Brain microvascular endothelial cell (primary cell): ENCODE results near the gene FLCN.
A peak's percentile ranks its signal among the peaks of the same experiment; 100 is the strongest.
"Not testable (repeated sequence)": the region's sequence is repeated elsewhere in the genome, so short reads cannot be mapped to it uniquely, and the experiment has no call there.

ENCODE experiments used
- DNase-seq: peaks from one replicate; pipeline ENCODE4 v3.0.0-alpha.2; 2020
- H3K27ac ChIP-seq: fragments of 250-450 bp; sonication (Bioruptor Pico); 2 replicates; pipeline ENCODE4 v1.5.1; 2020; ENCODE audit warnings: mild to moderate bottlenecking, moderate library complexity
- H3K27me3 ChIP-seq: fragments of 250-450 bp; sonication (Bioruptor Pico); replicated peaks from 2 replicates; pipeline ENCODE4 v1.5.1; 2020; ENCODE audit warnings: mild to moderate bottlenecking
- H3K36me3 ChIP-seq: fragments of 250-450 bp; sonication (Bioruptor Pico); replicated peaks from 2 replicates; pipeline ENCODE4 v1.5.1; 2020; ENCODE audit warnings: mild to moderate bottlenecking
- H3K4me3 ChIP-seq: 2 replicates; pipeline ENCODE4 v1.5.1; 2011; ENCODE audit warnings: low read depth, mild to moderate bottlenecking, control low read depth, low read length, moderate library complexity
- CTCF ChIP-seq: IDR thresholded peaks from 2 replicates; pipeline ENCODE4 v1.5.1; 2011; ENCODE audit warnings: low read depth, mild to moderate bottlenecking, moderate library complexity, low read length, control low read depth, inconsistent platforms; ENCODE audit errors: missing control alignments
- in situ Hi-C: cut with HindIII; loops from 2 replicates; pipeline ENCODE4 v1.10.0; 2017; ENCODE audit warnings: low sequenced_read_pairs, low pct_ligation_motif_present

Gene FLCN

GRCh38 chr17:17269926-17270773 lies 33.2 kb upstream of the FLCN start:
- no peak for DNase-seq
- peak; percentile 58 for TF ChIP-seq CTCF
- Histone ChIP-seq H3K36me3 (peaks cover 55% of the 10 kb centered on the region), H3K27me3 (no peaks in the 10 kb centered on the region), H3K4me3 (no peak overlapping the region), H3K27ac (no peak overlapping the region)
- in situ Hi-C loops = no loop called here

GRCh38 chr17:17264430-17264829 lies 27.5 kb upstream of the FLCN start:
- in situ Hi-C loops = no loop called here
- TF ChIP-seq CTCF = no peak
- H3K4me3 ChIP-seq = no peak overlapping the region
- no peak overlapping the region for H3K27ac ChIP-seq
- H3K27me3 ChIP-seq = no peaks in the 10 kb centered on the region
- no peak for DNase-seq
- peaks cover 63% of the 10 kb centered on the region for H3K36me3 ChIP-seq

- Histone ChIP-seq H3K36me3 (peaks cover 48% of the 10 kb centered on the region), H3K27me3 (no peaks in the 10 kb centered on the region), H3K4me3 (no peak overlapping the region), H3K27ac (no peak overlapping the region)
- no peak for TF ChIP-seq CTCF
- in situ Hi-C loops = no loop called here
- DNase-seq = no peak
Measured at GRCh38 chr17:17258998-17259397, 22.0 kb upstream of the FLCN start.

- Histone ChIP-seq H3K36me3 (peaks cover 53% of the 10 kb centered on the region), H3K27ac (no peak overlapping the region), H3K4me3 (no peak overlapping the region), H3K27me3 (no peaks in the 10 kb centered on the region)
- in situ Hi-C loops = no loop called here
- no peak for DNase-seq
- TF ChIP-seq CTCF = no peak
Measured at GRCh38 chr17:17258011-17258410, 21.0 kb upstream of the FLCN start.

- TF ChIP-seq CTCF = no peak
- H3K27ac ChIP-seq = no peak overlapping the region
- no peak for DNase-seq
- H3K27me3 ChIP-seq = no peaks in the 10 kb centered on the region
- H3K36me3 ChIP-seq = peaks cover 49% of the 10 kb centered on the region
- no peak overlapping the region for H3K4me3 ChIP-seq
- in situ Hi-C loops = no loop called here
Measured at GRCh38 chr17:17256316-17256715, 19.3 kb upstream of the FLCN start.

GRCh38 chr17:17255689-17256088 lies 18.7 kb upstream of the FLCN start:
- H3K27ac ChIP-seq, DNase-seq, H3K27me3 ChIP-seq, in situ Hi-C loops, H3K4me3 ChIP-seq: not testable (repeated sequence)
- peaks cover 46% of the 10 kb centered on the region for H3K36me3 ChIP-seq
